ENCODE results near the gene FUT9. TPM values are rescaled to one million over a fixed set of nuclear protein-coding genes. Genes with fewer than 3 reads are reported as not detected.

FUT9 gene
- total RNA-seq, 1 experiment from 2014 or later: 0.04 TPM

GRCh38 chr6:96186516-96187195 is 170.9 kb downstream of the FUT9 start:
- ATAC-seq (no peak), DNase-seq (peak; percentile 46)
- Histone ChIP-seq H3K27ac (ENCODE audit: low read length) (no peak overlapping the region; the same call in 1 of the 2 replicates), H3K4me1 (ENCODE audit: insufficient read depth, low read length) (0 out of 2 replicates have a peak, but pooled peaks cover 4% of the 10 kb centered on the region), H3K27me3 (ENCODE audit: low read length) (no peaks in the 10 kb centered on the region), H3K9me2 (replicated peaks; ENCODE audit: low read length) (no peaks in the 10 kb centered on the region), H3K9me3 (ENCODE audit: low read length) (no peaks in the 10 kb centered on the region), H3K9ac (ENCODE audit: low read length) (no peak overlapping the region), H3K36me3 (ENCODE audit: low read depth, low read length) (no peaks in the 10 kb centered on the region), H3F3A (ENCODE audit: low read length, unreplicated experiment) (no peaks in the 10 kb centered on the region), H3K79me2 (ENCODE audit: low read length) (no peaks in the 10 kb centered on the region), H4K20me1 (ENCODE audit: low read length) (no peaks in the 10 kb centered on the region), H2AFZ (ENCODE audit: low read length) (no peak overlapping the region), H3K4me3 (ENCODE audit: low read length) (no peak overlapping the region), H3K4me2 (ENCODE audit: low read length) (no peak overlapping the region; the same call in 1 of the 2 replicates)
- TF ChIP-seq EZH2phosphoT487 (IDR thresholded peaks at IDR 0.05; ENCODE audit: borderline replicate concordance, low read length): no peak
- TF ChIP-seq CTCF (conservative IDR thresholded peaks at IDR 0.05; ENCODE audit: low read depth, low read length): no peak
- TF ChIP-seq EZH2 (IDR thresholded peaks at IDR 0.05; ENCODE audit: low read length, unreplicated experiment): no peak
- CTCF ChIA-PET: no interaction called here
- intact Hi-C loops (cut with micrococcal nuclease): no loop called here
- BruUV-seq (replicated peaks): no TSS peak
- POLR2A ChIA-PET (ENCODE audit: unreplicated experiment): no interaction called here

- intact Hi-C loops (cut with micrococcal nuclease): no loop called here
- TF ChIP-seq EZH2 (IDR thresholded peaks at IDR 0.05; ENCODE audit: low read length, unreplicated experiment): no peak
- TF ChIP-seq CTCF (conservative IDR thresholded peaks at IDR 0.05; ENCODE audit: low read depth, low read length): no peak
- TF ChIP-seq EZH2phosphoT487 (IDR thresholded peaks at IDR 0.05; ENCODE audit: borderline replicate concordance, low read length): no peak
- Histone ChIP-seq H4K20me1 (ENCODE audit: low read length) (no peaks in the 10 kb centered on the region), H3K4me2 (ENCODE audit: low read length) (no peak overlapping the region), H3K9me2 (replicated peaks; ENCODE audit: low read length) (no peaks in the 10 kb centered on the region), H3K9ac (ENCODE audit: low read length) (no peak overlapping the region), H2AFZ (ENCODE audit: low read length) (no peak overlapping the region), H3K4me3 (ENCODE audit: low read length) (no peak overlapping the region), H3K4me1 (ENCODE audit: insufficient read depth, low read length) (peaks cover 9% of the 10 kb centered on the region), H3K79me2 (ENCODE audit: low read length) (no peaks in the 10 kb centered on the region), H3K36me3 (ENCODE audit: low read depth, low read length) (no peaks in the 10 kb centered on the region), H3F3A (ENCODE audit: low read length, unreplicated experiment) (no peaks in the 10 kb centered on the region), H3K27ac (ENCODE audit: low read length) (no peak overlapping the region), H3K9me3 (ENCODE audit: low read length) (no peaks in the 10 kb centered on the region), H3K27me3 (ENCODE audit: low read length) (no peaks in the 10 kb centered on the region)
- ChIA-PET CTCF (no interaction called here), POLR2A (ENCODE audit: unreplicated experiment) (no interaction called here)
- ATAC-seq (no peak), DNase-seq (no peak)
- BruUV-seq (replicated peaks): no TSS peak
These were observed 178.9 kb downstream of the FUT9 start for GRCh38 chr6:96194675-96195074.

- no peaks in the 10 kb centered on the region for H3K36me3 ChIP-seq (ENCODE audit: low read depth, low read length)
- ChIA-PET CTCF (no interaction called here), POLR2A (ENCODE audit: unreplicated experiment) (no interaction called here)
- no peak overlapping the region for H3K27ac ChIP-seq (ENCODE audit: low read length)
- TF ChIP-seq EZH2phosphoT487 (IDR thresholded peaks at IDR 0.05; ENCODE audit: borderline replicate concordance, low read length) (no peak), CTCF (conservative IDR thresholded peaks at IDR 0.05; ENCODE audit: low read depth, low read length) (no peak), EZH2 (IDR thresholded peaks at IDR 0.05; ENCODE audit: low read length, unreplicated experiment) (no peak)
- no peak overlapping the region for H3K9ac ChIP-seq (ENCODE audit: low read length)
- DNase-seq (no peak), ATAC-seq (no peak)
- BruUV-seq (replicated peaks): no TSS peak
- no peaks in the 10 kb centered on the region for H3K79me2 ChIP-seq (ENCODE audit: low read length)
- H2AFZ ChIP-seq (ENCODE audit: low read length): no peak overlapping the region
- no peaks in the 10 kb centered on the region for H3K27me3 ChIP-seq (ENCODE audit: low read length)
- no peak overlapping the region for H3K4me2 ChIP-seq (ENCODE audit: low read length)
- intact Hi-C loops (cut with micrococcal nuclease): no loop called here
- H3K4me3 ChIP-seq (ENCODE audit: low read length): no peak overlapping the region
- H3K9me3 ChIP-seq (ENCODE audit: low read length): no peaks in the 10 kb centered on the region
- no peaks in the 10 kb centered on the region for H4K20me1 ChIP-seq (ENCODE audit: low read length)
- no peaks in the 10 kb centered on the region for H3K9me2 ChIP-seq (replicated peaks; ENCODE audit: low read length)
- peaks cover 9% of the 10 kb centered on the region for H3K4me1 ChIP-seq (ENCODE audit: insufficient read depth, low read length)
- H3F3A ChIP-seq (ENCODE audit: low read length, unreplicated experiment): no peaks in the 10 kb centered on the region
These were observed 179.5 kb downstream of the FUT9 start for GRCh38 chr6:96195272-96195671.

Measured in PC-3 (cell line).